CD4-positive, alpha-beta memory T cell (primary cell): ENCODE results near the gene CDK14. TPM values are rescaled to one million over a fixed set of nuclear protein-coding genes. Genes with fewer than 3 reads are reported as not detected.
"Not testable (repeated sequence)": the region's sequence is repeated elsewhere in the genome, so short reads cannot be mapped to it uniquely, and the experiment has no call there.

ENCODE experiments used
- CTCF ChIA-PET: fragments of 350-600 bp; sonication (Branson Sonifier 250); formaldehyde crosslinking; loops from one replicate; lab custom pipeline; 2021; ENCODE audit warnings: inconsistent platforms; ENCODE audit not compliant: partially characterized antibody; lab: Charles Lee
- POLR2A ChIA-PET: fragments of 350-600 bp; sonication (Branson Sonifier 250); formaldehyde crosslinking; loops from one replicate; lab custom pipeline; 2021; ENCODE audit not compliant: partially characterized antibody; lab: Charles Lee
- DNase-seq, 5 donors: peaks; one replicate each; pipeline versions ENCODE4 v3.0.0 to v3.0.0-alpha.2; 2020 to 2022; ENCODE audit warnings: mixed read lengths in 1 of 5
- H3K27ac ChIP-seq: one replicate; pipeline ENCODE4 v1.7.0; 2013; ENCODE audit warnings: low read depth, low read length
- H3K27me3 ChIP-seq: 2 replicates; pipeline ENCODE4 v1.7.0; 2013; ENCODE audit warnings: mild to moderate bottlenecking, low read length, moderate library complexity; ENCODE audit not compliant: insufficient read depth
- H3K36me3 ChIP-seq: 2 replicates; pipeline ENCODE4 v1.7.0; 2013; ENCODE audit warnings: mild to moderate bottlenecking, low read length, moderate library complexity; ENCODE audit not compliant: insufficient read depth
- H3K4me1 ChIP-seq: 2 replicates; pipeline ENCODE4 v1.7.0; 2013; ENCODE audit warnings: mild to moderate bottlenecking, low read length, moderate library complexity; ENCODE audit not compliant: insufficient read depth
- H3K4me3 ChIP-seq, 2 donors: one replicate each; pipeline ENCODE4 v1.7.0; 2013; ENCODE audit warnings: low read length in 2 of 2, mild to moderate bottlenecking in 1 of 2
- H3K9me3 ChIP-seq, 2 donors: one replicate each; pipeline ENCODE4 v1.7.0; 2013; ENCODE audit warnings: low read length in 2 of 2, control low read depth in 1 of 2; ENCODE audit not compliant: control insufficient read depth in 1 of 2
- H3K27ac Mint-ChIP-seq, 7 donors: one replicate each; pipeline ENCODE4 v1.8.0; 2020 to 2021; ENCODE audit warnings: mixed read lengths in 7 of 7, mild to moderate bottlenecking in 6 of 7, inconsistent platforms in 3 of 7, moderate library complexity in 3 of 7
- H3K27me3 Mint-ChIP-seq, 2 donors: one replicate each; pipeline ENCODE4 v1.8.0; 2020 to 2021; ENCODE audit warnings: mixed read lengths in 2 of 2
- H3K36me3 Mint-ChIP-seq, 2 donors: one replicate each; pipeline ENCODE4 v1.8.0; 2020 to 2021; ENCODE audit warnings: mixed read lengths in 2 of 2, inconsistent platforms in 1 of 2, mild to moderate bottlenecking in 1 of 2
- H3K4me1 Mint-ChIP-seq, 4 donors: one replicate each; pipeline ENCODE4 v1.8.0; 2020 to 2021; ENCODE audit warnings: mixed read lengths in 4 of 4, mild to moderate bottlenecking in 1 of 4
- H3K4me3 Mint-ChIP-seq, 8 donors: one replicate each; pipeline ENCODE4 v1.8.0; 2020 to 2021; ENCODE audit warnings: mixed read lengths in 8 of 8, mild to moderate bottlenecking in 7 of 8, moderate library complexity in 6 of 8, inconsistent platforms in 3 of 8
- H3K9me3 Mint-ChIP-seq, 8 donors: one replicate each; pipeline ENCODE4 v1.8.0; 2020 to 2021; ENCODE audit warnings: mixed read lengths in 8 of 8, mild to moderate bottlenecking in 5 of 8, inconsistent platforms in 3 of 8, moderate library complexity in 1 of 8
- intact Hi-C: fragments of 100-400 bp; cut with micrococcal nuclease; formaldehyde crosslinking; loops from one replicate; pipeline ENCODE4 v1.15.1; 2023
- polyA plus RNA-seq, 2 donors: library from polyadenylated mRNA; unstranded; fragments of 300-500 nt; fragmentation: Illumina TruSeq; gene quantifications; one replicate each; pipeline ENCODE4 v1.2.3, GENCODE V29; 2021
- total RNA-seq, 2 experiments: library from RNA; stranded (reverse); gene quantifications; one replicate each; pipeline ENCODE4 v1.2.3, GENCODE V29; 2021

CDK14 gene
- total and polyA plus RNA-seq, 4 experiments from 2014 or later: 0.47 to 0.81 (median 0.70) TPM; not detected in 1

- Mint-ChIP-seq H3K27ac (no peak overlapping the region), H3K36me3 (no peaks in the 10 kb centered on the region), H3K4me3 (no peak overlapping the region), H3K4me1 (no peaks in the 10 kb centered on the region), H3K9me3 (peaks cover 0 to 23% (median 8%) of the 10 kb centered on the region in 8 donors), H3K27me3 (no peaks in the 10 kb centered on the region)
- DNase-seq: no peak
- Histone ChIP-seq H3K36me3 (no peaks in the 10 kb centered on the region), H3K4me1 (no peaks in the 10 kb centered on the region), H3K4me3 (no peak overlapping the region), H3K27ac (no peak overlapping the region), H3K9me3 (no peaks in the 10 kb centered on the region), H3K27me3 (no peaks in the 10 kb centered on the region)
- ChIA-PET CTCF (no interaction called here), POLR2A (no interaction called here)
- intact Hi-C loops: no loop called here
Measured at GRCh38 chr7:90726623-90727022, 130.5 kb downstream of the CDK14 start.

GRCh38 chr7:90727412-90727811 is 131.3 kb downstream of the CDK14 start:
- H3K9me3 Mint-ChIP-seq: peaks cover 0 to 29% (median 10%) of the 10 kb centered on the region in 8 donors
- H3K4me3 Mint-ChIP-seq: no peak overlapping the region
- H3K4me1 Mint-ChIP-seq: no peaks in the 10 kb centered on the region
- H3K27ac ChIP-seq: no peak overlapping the region
- ChIA-PET CTCF (no interaction called here), POLR2A (no interaction called here)
- H3K27ac Mint-ChIP-seq: no peak overlapping the region
- H3K36me3 Mint-ChIP-seq: no peaks in the 10 kb centered on the region
- no peaks in the 10 kb centered on the region for H3K4me1 ChIP-seq
- H3K27me3 Mint-ChIP-seq: no peaks in the 10 kb centered on the region
- no peaks in the 10 kb centered on the region for H3K36me3 ChIP-seq
- intact Hi-C loops: no loop called here
- H3K9me3 ChIP-seq: no peaks in the 10 kb centered on the region
- no peak for DNase-seq
- H3K27me3 ChIP-seq: no peaks in the 10 kb centered on the region
- no peak overlapping the region for H3K4me3 ChIP-seq

- Histone ChIP-seq H3K27me3 (no peaks in the 10 kb centered on the region), H3K27ac (no peak overlapping the region), H3K9me3 (no peaks in the 10 kb centered on the region), H3K4me1 (no peaks in the 10 kb centered on the region), H3K4me3 (no peak overlapping the region), H3K36me3 (no peaks in the 10 kb centered on the region)
- Mint-ChIP-seq H3K4me3 (no peak overlapping the region), H3K4me1 (no peaks in the 10 kb centered on the region), H3K36me3 (no peaks in the 10 kb centered on the region), H3K9me3 (peaks cover 0 to 40% (median 14%) of the 10 kb centered on the region in 8 donors), H3K27ac (no peak overlapping the region), H3K27me3 (no peaks in the 10 kb centered on the region)
- ChIA-PET CTCF (no interaction called here), POLR2A (no interaction called here)
- intact Hi-C loops: no loop called here
- DNase-seq: no peak
Measured at GRCh38 chr7:90728568-90728967, 132.4 kb downstream of the CDK14 start.

GRCh38 chr7:90735611-90736280 is 139.6 kb downstream of the CDK14 start:
- intact Hi-C loops, H3K4me3 ChIP-seq, CTCF ChIA-PET, H3K27ac ChIP-seq, H3K36me3 Mint-ChIP-seq, POLR2A ChIA-PET, H3K27me3 ChIP-seq, H3K4me1 ChIP-seq, H3K9me3 ChIP-seq, DNase-seq, H3K4me3 Mint-ChIP-seq, H3K27ac Mint-ChIP-seq, H3K4me1 Mint-ChIP-seq, H3K36me3 ChIP-seq, H3K27me3 Mint-ChIP-seq: not testable (repeated sequence)
- H3K9me3 Mint-ChIP-seq: peaks cover 0 to 39% (median 14%) of the 10 kb centered on the region in 8 donors

GRCh38 chr7:90736316-90736715 is 140.2 kb downstream of the CDK14 start:
- Mint-ChIP-seq H3K27me3 (no peaks in the 10 kb centered on the region), H3K27ac (no peak overlapping the region), H3K4me1 (no peaks in the 10 kb centered on the region), H3K4me3 (no peak overlapping the region), H3K36me3 (no peaks in the 10 kb centered on the region), H3K9me3 (peaks cover 0 to 33% (median 12%) of the 10 kb centered on the region in 8 donors)
- no peak overlapping the region for H3K4me3 ChIP-seq
- H3K4me1 ChIP-seq: no peaks in the 10 kb centered on the region
- no peaks in the 10 kb centered on the region for H3K27me3 ChIP-seq
- ChIA-PET CTCF (no interaction called here), POLR2A (no interaction called here)
- no peak for DNase-seq
- intact Hi-C loops: no loop called here
- H3K9me3 ChIP-seq: no peaks in the 10 kb centered on the region
- no peak overlapping the region for H3K27ac ChIP-seq
- no peaks in the 10 kb centered on the region for H3K36me3 ChIP-seq

- Mint-ChIP-seq H3K9me3 (peaks cover 0 to 26% (median 10%) of the 10 kb centered on the region in 8 donors), H3K27ac (no peak overlapping the region), H3K27me3 (no peaks in the 10 kb centered on the region), H3K4me1 (no peaks in the 10 kb centered on the region), H3K36me3 (no peaks in the 10 kb centered on the region), H3K4me3 (no peak overlapping the region)
- Histone ChIP-seq H3K27me3 (no peaks in the 10 kb centered on the region), H3K4me3 (no peak overlapping the region), H3K36me3 (no peaks in the 10 kb centered on the region), H3K4me1 (no peaks in the 10 kb centered on the region), H3K9me3 (no peaks in the 10 kb centered on the region), H3K27ac (no peak overlapping the region)
- intact Hi-C loops: no loop called here
- CTCF ChIA-PET: no interaction called here
- DNase-seq: no peak
- POLR2A ChIA-PET: no interaction called here
Measured at GRCh38 chr7:90736968-90737939, 141.1 kb downstream of the CDK14 start.

- Mint-ChIP-seq H3K4me1 (no peaks in the 10 kb centered on the region), H3K4me3 (no peak overlapping the region), H3K27ac (no peak overlapping the region), H3K9me3 (peaks cover 0 to 17% (median 4%) of the 10 kb centered on the region in 8 donors), H3K27me3 (no peaks in the 10 kb centered on the region), H3K36me3 (no peaks in the 10 kb centered on the region)
- Histone ChIP-seq H3K27me3 (no peaks in the 10 kb centered on the region), H3K9me3 (no peaks in the 10 kb centered on the region), H3K4me1 (no peaks in the 10 kb centered on the region), H3K27ac (no peak overlapping the region), H3K4me3 (no peak overlapping the region), H3K36me3 (no peaks in the 10 kb centered on the region)
- ChIA-PET CTCF (no interaction called here), POLR2A (no interaction called here)
- DNase-seq: no peak
- intact Hi-C loops: no loop called here
Measured at GRCh38 chr7:90738249-90738648, 142.1 kb downstream of the CDK14 start.
